ENCODE results near the gene GALNT7.

GALNT7 gene

DNA sequence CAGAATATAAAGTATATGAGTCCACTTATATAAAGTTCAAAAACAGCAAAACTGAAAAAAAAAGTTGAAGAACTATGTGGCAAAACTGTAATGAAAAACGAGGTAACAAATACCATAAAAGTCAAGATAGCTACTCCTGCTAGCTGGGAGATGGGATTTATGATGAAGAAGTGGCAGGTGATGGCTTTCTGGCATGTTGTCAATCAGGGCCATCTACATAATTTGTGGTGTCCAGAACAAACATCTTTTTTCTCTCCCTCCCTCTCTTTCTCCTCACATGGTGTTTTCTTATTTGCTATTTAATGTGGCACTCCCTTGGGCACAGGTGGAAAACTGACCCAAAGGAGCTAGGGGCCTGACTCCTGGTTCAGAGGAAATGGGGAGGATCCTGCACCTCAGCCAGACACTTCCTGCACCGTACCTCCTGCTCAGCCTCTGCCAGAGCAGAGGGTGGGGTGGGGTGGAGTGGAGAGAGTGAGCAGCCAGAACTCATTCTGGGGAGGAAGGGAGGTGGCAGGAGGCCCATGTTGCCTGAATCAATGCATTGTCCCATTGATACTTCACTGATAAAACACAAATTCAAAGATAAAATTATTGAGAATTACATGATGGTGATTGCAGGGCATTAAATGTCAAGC, 196.9 kb downstream of the GALNT7 start:
- no peak for DNase-seq

DNA sequence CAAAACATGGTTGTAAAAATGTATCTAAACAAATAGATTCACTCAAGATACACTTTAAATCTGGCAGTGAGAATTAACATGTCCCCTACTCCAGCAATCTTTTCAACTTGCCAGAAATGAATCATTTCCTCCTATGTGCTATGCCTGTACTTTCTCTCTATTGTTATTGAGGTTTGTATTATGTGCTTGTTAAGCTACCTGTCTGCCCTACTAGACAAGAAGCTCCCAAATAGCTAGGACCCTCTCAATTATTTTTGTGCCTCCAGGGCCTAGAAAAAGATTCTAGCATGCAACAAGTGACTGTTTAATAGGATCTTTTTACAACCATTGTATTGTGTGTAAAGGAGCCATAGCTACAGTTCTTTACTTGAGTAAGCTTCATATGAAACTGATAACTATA, 198.7 kb downstream of the GALNT7 start:
- DNase-seq: no peak

DNA sequence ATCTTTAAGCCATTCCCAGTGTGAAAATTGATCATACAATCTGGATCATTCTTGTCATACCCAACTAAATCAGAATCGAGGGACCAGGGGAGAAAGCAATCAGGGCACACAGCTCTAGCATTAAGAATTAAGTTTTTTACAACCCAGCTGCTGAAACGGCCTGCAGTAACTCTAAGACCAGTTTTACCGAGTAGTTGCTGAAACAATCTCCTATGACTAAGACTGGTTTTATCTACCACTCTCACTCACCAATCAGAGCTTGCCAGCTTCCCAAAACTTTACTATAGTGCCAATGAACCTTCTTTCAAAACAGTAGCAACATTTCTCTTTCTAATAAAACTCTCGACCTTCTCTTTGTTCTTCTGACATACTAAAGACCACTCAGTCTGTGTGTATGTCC, 199.3 kb downstream of the GALNT7 start:
- no peak for DNase-seq

DNA sequence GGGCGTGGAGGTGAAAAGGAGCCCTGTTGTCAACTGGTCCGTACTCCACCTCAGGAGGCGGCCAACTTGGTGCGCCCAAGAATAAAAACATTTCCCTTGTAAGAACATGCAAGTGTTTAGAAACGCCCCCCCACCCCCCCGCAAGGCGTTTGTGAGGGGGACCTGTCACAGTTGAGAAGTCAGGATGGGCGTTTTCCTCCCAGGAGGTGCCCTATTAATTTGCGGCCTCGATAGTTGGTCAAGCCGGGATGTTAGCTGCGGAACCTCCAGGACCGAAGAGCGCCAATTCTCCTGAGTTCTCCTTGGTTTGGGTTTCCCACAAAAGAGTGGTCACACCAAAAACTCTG, 201.5 kb downstream of the GALNT7 start:
- no peak for DNase-seq

DNA sequence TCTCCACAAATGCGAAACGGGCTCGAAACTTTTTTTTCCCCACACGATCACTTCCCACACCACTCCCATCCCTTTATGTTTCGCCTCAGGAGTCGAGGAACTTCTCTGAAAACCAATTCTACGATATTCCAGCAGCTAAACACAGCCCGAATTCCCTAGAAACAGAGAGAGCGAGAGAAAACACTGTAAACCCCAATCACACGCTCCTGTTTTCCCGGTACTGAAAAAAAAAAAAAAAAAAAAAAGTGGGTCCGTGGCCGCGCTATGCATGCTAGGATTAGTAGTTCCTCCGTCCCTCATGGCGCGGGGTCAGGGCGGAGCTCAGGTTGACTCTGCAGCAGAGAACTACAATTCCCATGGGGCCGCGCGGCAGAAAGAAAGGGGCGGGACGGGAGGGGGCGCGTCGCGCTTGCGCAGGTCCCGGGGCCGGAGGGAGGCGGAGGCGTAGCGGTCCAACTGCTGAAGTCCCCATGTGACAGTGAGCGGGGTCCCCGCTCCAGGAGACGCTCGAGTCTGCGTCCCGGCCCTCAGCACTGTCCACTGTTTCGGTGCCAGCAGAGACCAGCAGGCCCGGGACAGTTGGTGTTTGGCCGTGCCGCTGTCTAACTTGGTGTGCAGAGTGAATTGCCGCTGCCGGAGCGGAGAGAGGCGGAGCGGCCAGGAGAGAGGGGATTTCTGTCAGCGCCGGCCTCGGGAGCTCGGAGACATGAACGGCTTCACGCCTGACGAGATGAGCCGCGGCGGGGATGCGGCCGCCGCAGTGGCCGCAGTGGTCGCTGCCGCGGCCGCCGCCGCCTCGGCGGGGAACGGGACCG, 202.1 kb downstream of the GALNT7 start, which contains the start of gene SAP30:
Gene SAP30, plus strand, starts transcription at position 478 of the 815 bp plus-strand sequence. Its CDS starts 229 bp downstream, at position 707.
- DNase-seq: peak; percentile 91

DNA sequence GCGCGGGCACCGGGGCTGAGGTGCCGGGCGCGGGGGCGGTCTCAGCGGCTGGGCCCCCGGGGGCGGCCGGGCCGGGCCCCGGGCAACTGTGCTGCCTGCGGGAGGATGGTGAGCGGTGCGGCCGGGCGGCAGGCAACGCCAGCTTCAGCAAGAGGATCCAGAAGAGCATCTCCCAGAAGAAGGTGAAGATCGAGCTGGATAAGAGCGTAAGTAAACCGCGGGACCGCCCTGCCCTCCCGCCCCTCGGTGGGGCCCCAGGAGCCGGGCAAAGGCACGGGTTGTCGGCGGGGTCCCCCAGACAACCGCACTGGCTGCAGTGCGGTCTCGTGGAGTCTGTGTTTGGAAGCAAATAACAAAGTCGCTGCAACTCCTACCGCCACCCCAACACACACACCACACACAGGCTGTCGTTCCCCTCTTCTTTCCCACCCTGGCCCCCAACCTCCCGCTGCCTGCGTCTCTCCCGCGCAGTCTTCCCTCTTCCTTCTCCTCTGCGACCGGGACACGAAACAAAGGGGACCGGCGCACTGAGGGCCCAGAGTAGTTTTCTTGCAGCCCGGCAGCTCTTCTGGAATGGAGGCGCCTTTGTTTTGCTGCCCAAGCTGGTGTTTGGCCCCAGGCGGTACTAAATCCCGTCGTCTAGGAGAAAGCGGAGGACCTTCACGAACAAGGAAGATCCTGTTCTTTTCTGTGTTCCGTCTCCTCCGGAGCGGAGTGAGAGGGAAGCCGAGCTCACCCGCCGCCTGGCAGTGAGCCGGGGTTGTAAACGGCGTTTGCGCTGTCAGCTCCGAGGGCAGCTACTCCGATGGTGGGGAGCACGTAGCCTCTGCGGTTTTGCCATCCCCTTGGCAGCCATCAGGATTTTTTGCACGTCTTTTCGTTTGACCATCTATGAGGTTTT, 202.9 kb downstream of the GALNT7 start:
- peak; percentile 22 for DNase-seq
